GM21717 (cell line): ENCODE results near the gene CORIN.
"Not testable (repeated sequence)": the region's sequence is repeated elsewhere in the genome, so short reads cannot be mapped to it uniquely, and the experiment has no call there.

Experiments used
- ATAC-seq: cut with Tn5 transposase; IDR thresholded peaks from one replicate; pipeline ENCODE4 v1.9.1; 2021; ENCODE audit warnings: mild to moderate bottlenecking, moderate library complexity; ENCODE audit not compliant: unreplicated experiment

Gene CORIN

GRCh38 chr4:47731182-47731581 is 106.7 kb downstream of the CORIN start:
- ATAC-seq: no peak

DNA sequence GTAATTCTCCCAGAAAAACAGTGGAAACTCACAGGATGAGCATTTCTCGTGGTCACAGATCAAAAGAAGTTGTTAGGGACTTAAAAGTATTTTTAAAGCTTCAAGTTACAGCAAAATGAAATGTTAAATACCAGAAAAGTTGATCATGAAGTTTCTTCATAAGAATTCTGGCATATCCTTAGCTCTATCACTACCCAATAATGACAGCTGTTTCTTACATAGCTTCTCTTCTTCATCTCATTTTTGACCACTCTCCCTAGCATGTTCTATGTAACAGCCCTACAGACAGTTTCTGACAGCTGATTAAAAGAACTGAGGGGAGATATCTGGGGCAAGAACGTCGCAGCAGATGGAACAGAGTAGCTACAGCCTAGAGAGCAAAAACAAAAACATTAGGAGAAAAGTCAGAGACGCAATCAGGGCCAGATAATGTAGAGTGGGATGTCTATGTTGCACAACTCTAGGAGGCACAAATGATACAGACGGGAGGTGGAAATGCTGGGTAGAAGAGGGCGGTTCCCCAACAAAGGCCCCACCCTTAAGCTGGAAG is 108.7 kb downstream of the CORIN start:
- ATAC-seq: no peak

DNA sequence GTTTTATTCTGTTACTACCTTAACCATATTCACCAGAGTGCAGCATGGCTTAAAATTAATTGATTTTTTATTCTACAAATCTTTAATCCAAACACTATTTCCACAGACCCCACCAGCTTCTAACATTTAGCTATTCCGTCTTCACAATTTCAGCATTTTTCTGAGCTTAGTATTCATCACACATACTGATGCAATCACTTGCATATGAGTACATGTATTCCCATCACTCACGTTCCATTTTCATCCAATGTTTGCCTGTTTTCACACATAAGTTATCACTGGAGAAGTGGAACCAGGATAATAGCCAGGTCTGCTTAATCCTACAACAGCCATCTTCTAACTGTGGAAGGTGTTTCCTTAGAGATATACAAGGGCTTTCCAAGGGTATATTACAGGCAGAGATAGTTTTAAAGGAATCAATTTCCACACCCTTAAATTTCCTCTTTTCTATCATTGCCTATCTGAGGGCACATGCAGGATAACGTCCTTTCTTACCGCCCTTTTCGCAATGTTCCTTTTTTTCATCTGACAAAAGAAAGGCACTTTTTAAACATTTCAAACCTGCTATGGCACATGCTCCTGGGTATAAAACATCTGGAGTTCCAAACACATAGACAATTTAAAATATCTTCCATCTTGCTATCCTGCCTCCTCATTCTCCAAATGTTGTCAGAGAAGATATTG is 115.8 kb downstream of the CORIN start:
- ATAC-seq: no peak

DNA sequence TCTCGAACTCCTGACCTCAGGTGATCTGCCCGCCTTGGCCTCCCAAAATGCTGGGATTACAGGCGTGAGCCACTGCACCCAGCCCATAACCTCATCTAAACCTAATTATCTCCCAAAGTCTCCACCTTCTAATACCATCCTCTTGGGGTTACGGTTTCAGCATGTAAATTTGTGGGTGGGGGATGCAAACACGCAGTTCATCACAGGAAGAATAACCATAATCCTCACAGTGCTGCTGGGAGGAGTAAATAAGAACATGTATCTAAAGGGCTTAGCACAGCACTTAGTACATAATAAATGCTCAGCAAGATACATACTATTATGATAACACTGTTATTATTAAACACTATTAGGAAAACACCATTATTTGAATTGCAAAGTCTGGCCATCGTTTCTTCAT is 116.4 kb downstream of the CORIN start:
- no peak for ATAC-seq

DNA sequence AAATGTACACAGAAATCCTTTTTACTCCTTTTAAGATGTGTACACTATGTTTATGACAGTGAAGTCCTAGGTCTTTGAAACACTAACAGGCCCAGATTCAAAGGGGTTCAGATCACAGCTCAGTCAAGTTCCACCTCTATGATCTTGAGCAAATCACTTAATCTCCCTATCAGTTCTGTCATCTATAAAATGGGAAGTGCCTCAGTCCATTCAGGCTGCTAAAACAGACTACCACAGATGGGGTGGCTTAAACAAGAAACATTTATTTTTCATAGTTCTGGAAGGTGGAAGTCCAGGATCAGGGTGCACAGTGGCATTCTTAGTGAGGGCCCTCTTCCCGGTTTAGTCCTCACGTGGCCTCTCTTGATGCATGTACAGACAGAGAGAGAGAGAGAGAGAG is 117.1 kb downstream of the CORIN start:
- ATAC-seq: no peak

GRCh38 chr4:47719576-47719975 is 118.3 kb downstream of the CORIN start:
- ATAC-seq: no peak

GRCh38 chr4:47718696-47719095 is 119.2 kb downstream of the CORIN start:
- ATAC-seq: no peak

GRCh38 chr4:47717188-47717587 is 120.7 kb downstream of the CORIN start:
- ATAC-seq: no peak

- no peak for ATAC-seq
These were observed 122.0 kb downstream of the CORIN start for GRCh38 chr4:47715716-47716416.

DNA sequence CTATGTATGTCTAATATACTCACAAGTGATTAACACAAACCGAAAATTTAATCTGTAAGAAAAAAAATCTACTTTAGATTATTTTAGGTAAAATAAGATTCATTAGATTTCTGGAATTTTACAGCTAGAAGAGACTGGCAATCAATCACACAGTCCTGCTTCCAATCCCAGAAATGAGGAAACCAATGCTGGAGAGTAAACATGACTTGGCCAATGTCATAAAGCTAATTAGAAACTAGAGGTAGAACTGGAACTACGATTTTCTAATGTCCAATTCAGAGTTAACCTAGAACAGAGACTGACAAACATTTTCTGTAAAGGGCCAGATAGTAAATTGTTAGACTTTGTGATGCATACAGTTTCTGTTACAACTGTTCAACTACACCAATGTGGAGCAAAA is 123.6 kb downstream of the CORIN start:
- no peak for ATAC-seq

DNA sequence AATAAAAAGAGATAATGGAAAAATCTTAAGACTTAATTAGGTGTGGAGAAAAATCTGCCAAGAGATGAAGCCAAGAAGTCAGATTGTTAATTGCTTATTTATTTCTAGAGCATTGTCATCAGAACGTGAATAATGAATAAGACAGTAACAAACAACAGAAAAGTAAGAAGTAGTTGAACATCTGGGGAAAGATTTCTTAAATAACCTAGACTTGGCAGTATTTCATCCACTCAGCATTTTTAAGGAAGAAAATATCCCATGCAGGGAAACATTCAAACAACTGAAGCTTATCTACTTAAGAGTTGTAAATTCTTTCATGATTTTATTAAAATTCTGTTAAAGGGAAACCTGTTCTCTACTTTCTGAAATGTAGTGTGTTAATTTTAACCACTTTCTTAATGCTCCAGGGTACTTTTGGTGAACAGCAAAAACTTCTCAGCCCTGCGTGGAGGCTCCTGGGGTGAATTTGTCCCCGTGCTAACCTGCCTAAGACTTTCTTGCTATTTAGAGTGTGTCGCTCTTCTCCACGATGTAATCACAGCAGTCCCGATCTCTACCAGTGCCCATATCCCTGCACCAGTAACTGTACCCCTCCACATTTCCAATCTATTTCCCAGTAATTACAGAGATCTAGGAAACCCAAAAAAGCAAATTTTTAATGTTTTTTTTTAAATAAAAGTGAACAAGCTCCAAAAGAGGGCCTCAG is 124.6 kb downstream of the CORIN start:
- ATAC-seq: no peak

DNA sequence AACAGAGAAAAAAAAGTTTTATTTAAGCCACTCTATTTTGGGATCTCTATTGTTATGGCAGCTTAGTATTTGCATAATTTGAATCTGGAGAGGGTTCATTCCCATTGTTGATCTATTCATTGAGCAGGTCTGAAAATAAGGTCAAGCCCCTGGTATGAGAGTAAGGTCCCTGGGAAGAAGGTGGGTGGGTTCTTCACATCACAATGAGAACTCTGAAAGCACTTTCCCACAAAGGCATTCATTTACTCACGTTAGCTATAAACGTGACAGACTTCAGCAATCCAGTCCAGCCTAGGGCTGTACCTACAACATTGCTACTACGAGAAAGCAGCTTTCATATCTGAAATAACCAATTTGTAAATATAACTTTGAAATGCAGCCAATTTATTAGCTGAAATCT is 126.2 kb downstream of the CORIN start:
- no peak for ATAC-seq

- ATAC-seq: no peak
These were observed 126.7 kb downstream of the CORIN start for GRCh38 chr4:47711183-47711582.

DNA sequence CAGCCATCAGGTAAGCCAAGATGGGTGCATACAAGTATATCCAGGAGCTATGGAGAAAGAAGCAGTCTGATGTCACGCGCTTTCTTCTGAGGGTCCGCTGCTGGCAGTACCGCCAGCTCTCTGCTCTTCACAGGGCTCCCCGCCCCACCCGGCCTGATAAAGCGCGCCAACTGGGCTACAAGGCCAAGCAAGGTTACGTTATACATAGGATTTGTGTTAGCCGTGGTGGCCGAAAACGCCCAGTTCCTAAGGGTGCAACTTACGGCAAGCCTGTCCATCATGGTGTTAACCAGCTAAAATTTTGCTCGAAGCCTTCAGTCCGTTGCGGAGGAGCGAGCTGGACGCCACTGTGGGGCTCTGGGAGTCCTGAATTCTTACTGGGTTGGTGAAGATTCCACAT is 131.5 kb downstream of the CORIN start:
- not testable (repeated sequence) for ATAC-seq

DNA sequence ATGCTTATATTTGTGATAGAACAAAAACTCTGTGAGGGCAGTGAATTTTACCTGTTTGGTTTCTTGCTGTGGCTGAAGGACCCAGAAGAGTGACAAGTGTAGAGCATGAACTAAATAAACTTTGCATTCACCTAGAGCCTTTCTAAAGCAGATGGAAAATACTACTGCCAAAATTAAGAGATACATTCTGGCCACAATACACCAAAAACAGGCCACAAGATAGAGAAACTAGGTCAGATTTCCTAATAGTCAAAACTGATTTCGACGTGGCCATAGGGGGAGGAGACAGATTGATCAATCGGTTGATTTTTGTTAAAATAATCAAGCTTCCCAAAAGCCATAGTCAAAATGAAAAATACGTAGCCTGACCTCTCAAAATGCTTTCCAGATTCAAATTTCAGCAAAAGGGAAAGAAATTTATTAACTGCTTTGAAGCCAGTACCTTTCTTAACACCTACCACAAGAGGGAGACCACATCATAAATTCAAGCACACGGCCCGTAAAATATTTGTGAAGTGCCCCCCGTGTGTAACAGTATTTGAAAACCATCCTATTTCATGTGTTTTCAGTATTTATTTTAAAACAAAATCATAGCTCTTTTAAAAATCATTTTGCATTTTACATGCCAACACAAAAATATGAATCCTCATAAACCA is 132.4 kb downstream of the CORIN start:
- ATAC-seq: no peak

DNA sequence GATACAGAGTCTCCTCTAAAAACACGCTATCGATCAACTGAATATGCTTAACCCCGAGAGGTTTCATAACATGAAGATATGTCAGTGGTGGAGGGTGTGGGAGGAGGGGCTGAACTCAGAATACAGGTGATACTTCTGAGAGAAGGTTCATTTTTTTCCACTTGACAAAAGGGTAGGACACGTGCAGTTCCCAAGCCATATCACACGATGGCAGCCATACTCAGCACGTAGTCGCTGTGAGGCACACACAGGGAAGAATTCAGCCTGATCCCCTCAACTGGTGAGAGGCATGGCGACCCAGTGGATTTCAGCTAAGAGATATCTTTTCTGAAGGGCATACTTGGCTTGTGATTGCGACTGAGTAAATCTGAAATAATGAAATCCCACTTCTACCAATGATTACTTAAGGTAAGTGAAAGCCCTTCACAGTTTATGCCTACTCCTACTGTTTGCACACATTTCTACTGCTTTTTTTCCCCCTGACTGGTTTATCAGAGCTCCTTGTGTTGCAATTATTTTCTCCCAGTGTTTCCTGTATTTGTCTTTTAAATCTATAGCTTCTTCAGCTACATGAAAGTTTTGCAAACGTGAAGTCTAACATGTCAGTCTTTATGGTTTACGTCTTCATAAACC is 133.1 kb downstream of the CORIN start:
- ATAC-seq: peak; percentile 64

GRCh38 chr4:47703956-47704355 is 133.9 kb downstream of the CORIN start:
- no peak for ATAC-seq

- ATAC-seq: no peak
These were observed 134.9 kb downstream of the CORIN start for GRCh38 chr4:47703008-47703407.

DNA sequence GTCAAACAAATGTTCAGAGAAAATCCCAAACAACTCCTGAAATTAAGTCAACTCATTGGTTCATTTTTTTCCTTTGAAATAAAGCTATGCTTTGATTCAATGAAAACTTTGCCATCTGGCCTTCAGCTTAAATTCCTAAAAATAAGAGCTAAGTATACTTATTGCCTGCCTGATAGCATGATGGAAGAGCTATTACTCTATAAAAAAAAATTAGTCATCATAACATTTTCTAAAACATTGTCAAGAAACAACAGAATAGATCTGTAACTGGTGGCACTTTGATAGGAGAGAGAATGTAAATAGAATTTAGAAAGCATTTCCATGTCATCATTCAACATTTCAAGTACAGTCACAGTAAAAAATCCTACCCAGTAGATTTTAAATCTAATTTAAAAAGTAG is 136.6 kb downstream of the CORIN start:
- ATAC-seq: no peak

DNA sequence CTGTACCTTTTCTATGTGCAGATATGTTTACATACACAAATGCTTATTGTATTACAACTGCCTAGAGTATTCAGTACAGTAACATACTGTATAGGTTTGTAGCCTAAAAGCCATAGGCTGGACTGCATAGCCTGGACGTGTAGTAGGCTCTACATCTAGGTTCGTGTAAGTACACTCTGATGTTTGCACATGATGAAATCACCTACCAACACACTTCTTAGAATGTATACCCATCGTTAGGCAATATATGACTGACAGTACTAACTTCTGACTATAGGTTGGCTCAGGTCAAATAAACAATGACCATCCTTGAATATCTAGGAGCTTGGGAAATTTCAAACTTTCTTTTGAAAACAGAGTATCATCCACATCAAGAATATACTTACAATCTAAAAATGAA is 139.0 kb downstream of the CORIN start:
- no peak for ATAC-seq

DNA sequence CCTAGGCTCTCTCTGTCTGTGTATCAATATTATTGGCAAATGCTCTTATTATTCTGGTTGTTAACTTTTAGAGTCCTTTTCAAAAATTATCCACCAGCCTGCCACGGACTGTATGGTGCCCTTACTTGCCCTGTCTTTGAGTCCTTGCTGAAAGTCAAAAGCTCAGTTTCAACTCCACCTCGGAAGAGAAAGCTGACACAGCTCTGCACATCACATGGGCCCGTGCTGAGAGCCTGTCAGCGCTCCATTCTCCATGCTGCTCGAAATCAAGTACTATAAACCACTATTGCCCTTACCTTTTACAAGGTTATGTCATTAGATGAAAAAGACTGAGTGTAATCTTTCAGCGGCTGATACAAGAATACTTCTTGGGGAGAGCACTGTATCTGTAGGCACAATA is 141.0 kb downstream of the CORIN start:
- no peak for ATAC-seq
